ENCODE results near the gene FOXE3. TPM values are rescaled to one million over a fixed set of nuclear protein-coding genes. Genes with fewer than 3 reads are reported as not detected.

Gene FOXE3
- total RNA-seq, 1 donor from 2014 or later = not detected

DNA sequence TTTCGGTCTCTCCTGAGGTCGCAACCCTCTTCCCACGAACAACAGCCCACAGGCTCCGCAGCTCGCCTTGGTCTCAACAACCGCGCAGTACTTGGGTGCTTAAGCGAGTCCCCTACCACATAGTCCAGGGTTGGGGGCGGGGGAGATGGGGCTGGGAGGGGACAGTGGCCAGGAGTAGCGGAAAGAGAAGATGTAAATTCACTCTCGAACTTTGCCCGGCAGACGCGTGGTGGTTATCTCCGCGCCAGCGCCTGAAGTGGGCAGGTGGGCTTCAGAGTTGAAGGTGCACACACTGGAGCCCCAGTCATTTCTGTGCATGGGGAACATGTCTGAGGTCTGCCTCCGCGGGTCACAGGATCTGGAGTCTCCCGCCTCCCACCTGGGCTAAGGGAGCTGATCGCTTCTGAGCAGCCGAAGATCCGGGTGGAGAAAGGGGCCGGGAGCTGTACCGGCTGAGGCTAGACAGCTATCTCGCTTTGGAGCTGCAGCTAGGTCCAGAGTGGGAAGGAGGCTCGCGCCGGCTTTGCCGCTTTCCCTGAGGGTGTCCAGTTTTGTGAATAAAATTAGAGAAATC lies 17.5 kb downstream of the FOXE3 start:
- no peak for DNase-seq (ENCODE audit: extremely low read depth, low read depth, low spot score)

DNA sequence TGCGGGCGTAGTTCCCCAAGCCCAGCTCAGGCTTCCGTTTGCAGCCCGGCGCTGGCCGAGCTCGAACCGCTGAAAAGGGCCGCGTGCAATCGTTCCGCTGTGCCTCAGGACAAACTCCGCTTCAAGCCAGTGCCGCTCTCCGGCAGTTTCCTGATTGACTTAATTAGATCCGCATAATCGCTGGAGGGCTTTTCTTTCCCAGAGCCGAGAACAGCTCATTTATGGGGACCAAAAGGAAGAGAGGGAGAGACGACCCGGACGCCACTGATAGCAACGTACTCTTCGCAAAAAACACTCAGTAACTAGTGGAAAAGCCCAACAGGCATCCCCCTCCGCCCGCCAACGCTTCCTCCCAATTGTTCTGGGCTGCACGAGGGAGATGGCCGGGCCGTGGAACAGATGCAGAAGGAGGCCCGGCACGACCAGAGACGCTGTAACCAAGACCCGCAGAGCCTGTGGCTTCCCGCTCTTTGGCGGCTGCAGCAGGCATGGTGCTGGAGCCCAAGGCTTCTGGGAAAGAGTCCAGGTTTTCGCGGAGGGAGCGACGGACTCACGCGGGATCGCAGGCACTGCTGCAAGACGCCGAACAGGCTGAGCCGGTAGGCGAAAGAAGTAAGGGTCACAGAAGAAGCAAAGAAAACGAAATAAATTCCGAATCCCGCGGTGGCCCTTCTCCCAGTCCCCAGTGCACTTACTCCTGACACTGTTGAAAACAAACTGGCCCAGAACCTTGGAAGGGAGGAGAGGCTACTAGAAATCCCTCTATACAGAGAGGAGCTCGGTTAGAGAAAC lies 18.2 kb downstream of the FOXE3 start:
- DNase-seq (ENCODE audit: extremely low read depth, low read depth, low spot score) = no peak

DNA sequence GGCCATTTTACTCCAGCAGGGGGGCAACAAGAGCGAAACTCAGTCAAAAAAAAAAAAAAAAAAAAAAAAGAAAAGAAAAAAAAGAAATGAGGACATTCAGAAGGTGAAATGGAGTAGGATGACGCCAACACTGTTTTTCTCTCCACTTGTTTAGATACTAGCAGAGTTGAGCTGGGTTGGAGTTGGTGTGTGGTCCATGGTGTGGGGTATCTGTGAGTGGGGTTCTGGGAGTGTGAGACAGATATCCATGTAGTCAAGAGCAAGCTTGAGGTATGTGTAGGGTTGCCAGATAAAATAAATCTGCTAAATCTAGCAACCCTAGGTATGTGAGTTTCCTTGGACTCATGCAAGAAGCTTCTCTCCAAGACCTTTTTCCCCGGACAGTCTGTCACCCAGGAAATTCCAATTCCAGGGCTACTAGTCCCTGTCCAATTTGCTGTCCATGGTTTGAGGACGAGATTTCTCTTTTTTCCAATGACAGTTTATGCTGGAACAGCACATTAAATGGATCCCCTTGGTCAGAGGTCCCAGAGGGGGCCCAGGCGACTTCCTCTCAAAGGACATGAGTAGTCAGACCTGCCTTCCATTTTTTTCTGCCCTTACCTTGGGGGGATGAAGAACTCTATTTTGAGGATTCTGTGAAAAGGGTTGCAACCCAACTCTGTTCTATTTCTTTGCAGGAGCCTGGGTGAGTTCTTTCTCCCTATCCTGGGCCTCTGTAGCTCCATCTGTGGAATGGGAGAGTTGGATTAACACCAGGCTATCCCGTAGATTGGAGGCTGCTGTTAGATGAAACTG lies 19.6 kb downstream of the FOXE3 start:
- no peak for DNase-seq (ENCODE audit: extremely low read depth, low read depth, low spot score)

DNA sequence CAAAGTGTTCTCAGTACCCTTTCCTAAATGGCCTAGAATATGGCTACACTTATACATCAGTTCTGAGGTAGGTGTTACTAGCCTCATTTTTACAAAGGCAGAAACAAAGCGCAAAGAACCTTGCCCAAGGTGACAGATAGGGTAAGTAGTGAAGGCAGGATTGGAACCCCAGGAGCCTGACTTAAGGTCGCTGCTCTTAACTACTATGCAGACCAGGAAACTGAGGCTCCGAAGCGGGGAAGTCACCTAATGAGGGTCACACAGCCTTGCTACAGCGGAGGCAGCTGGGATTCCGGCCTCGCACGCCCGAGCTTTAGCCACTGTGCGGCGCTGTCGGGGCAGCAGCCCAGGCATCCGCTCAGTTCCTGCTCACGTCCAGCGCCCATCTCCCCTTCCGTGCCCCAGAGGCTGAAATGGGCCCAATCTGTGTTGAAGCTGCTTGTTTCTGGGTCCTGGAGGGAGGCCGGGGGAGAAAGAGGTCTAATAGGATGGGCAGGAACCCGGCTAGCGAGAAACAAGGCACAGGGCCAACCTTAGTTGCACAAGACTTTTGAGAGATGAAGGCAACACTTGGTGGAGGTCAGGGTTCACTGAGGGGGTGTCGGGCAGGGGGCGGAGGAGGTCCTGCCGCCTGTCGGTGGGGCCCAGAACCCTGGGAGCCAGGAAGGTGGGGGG lies 20.4 kb downstream of the FOXE3 start:
- DNase-seq (ENCODE audit: extremely low read depth, low read depth, low spot score) = peak; percentile 29

DNA sequence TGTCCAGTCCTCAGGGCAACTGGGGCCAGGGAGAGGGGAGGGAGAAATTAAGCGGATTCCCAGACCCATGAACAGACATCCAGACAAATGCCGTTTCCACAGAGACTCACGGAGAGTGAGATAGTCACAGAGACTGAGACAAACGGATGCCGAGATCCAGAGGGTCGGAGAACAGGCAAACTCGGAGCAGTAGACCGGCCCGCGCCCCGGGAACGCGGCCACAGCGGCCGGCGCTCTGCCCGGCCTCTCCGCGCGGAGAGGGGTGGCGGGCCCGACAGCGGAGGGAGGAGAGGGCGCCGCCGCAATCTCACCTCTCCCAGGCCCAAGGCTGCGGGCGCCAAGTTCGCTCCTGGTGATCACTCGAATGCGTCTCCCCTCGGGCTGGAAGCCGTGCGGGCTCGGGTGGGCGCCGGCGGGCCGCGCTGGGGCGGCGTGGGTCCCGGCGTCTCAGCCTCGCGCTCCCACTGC lies 20.9 kb downstream of the FOXE3 start:
- no peak for DNase-seq (ENCODE audit: extremely low read depth, low read depth, low spot score)

DNA sequence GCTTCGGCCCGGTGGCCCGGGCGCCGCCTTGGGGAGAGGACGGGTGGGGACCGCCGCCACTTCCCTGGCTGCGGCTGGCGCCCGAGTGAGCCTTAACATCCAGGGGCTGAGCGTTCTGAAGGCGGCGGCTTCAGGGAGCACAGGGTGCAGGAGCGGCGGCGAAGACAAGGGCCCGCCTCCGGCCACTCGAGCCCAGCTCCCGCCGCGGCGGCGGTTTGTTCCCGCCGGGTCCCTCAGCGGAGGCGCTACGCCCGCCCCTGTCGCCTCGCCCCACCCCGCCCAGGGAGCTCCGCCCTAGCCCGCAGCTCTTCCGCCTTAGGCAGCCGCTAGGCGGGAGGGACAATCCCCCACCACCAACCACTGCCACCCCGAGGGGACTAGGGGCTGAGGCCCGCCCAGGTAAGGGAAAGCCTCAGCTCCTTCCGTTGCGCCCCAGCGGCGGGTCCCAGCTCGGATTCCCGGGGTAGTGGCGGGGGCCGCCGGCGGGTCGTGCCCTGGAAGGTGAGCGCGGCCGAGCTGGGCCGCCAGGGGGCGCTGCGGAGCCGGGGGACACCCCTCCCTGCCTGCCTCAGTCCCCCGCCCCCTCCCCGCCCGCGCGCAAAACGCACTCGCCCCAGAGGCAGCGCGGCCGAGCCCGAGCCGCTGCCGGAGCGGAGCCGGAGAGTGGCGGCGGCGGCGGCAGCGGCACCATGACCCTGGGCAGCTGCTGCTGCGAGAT lies 21.5 kb downstream of the FOXE3 start, which contains the start of gene FOXD2:
Gene FOXD2, plus strand, starts transcription at position 598 of the 718 bp plus-strand sequence. Its CDS starts 92 bp downstream, at position 690.
- DNase-seq (ENCODE audit: extremely low read depth, low read depth, low spot score) = no peak

DNA sequence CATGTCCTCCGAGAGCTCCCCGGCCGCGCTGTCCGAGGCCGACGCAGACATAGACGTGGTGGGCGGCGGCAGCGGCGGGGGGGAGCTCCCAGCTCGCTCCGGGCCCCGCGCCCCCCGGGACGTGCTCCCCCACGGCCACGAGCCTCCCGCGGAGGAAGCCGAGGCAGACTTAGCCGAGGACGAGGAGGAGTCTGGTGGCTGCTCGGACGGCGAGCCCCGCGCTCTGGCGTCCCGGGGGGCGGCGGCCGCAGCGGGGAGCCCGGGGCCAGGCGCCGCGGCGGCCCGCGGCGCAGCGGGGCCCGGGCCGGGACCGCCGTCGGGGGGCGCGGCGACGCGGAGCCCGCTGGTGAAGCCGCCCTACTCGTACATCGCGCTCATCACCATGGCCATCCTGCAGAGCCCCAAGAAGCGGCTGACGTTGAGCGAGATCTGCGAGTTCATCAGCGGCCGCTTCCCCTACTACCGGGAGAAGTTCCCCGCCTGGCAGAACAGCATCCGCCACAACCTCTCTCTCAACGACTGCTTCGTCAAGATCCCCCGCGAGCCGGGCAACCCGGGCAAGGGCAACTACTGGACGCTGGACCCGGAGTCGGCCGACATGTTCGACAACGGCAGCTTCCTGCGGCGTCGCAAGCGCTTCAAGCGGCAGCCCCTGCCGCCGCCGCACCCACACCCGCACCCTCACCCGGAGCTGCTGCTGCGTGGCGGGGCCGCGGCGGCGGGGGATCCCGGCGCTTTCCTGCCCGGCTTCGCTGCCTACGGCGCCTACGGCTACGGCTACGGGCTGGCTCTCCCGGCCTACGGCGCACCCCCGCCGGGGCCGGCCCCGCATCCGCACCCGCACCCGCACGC lies 22.3 kb downstream of the FOXE3 start:
- DNase-seq (ENCODE audit: extremely low read depth, low read depth, low spot score) = no peak

DNA sequence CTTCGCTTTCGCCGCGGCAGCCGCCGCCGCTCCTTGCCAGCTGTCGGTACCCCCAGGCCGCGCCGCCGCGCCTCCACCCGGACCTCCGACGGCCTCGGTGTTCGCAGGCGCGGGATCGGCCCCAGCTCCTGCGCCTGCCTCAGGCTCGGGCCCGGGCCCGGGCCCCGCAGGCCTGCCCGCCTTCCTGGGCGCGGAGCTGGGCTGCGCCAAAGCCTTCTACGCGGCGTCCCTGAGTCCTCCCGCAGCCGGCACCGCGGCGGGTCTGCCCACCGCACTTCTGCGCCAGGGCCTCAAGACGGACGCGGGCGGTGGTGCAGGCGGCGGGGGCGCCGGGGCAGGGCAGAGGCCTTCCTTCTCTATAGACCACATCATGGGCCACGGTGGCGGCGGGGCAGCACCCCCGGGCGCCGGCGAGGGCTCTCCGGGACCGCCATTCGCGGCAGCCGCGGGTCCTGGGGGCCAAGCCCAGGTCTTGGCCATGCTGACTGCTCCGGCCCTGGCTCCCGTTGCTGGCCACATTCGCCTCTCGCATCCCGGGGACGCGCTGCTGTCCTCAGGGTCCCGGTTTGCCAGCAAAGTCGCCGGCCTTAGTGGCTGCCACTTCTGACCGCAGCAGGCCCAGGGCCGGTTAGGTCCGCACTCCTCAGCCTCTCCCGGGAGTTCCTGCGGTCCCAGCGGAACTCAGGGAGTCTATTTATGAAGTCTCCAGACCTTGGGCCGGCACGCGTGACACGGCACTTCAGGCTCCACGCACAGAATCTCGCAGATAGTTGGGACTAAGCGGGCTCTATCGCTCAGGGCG lies 23.1 kb downstream of the FOXE3 start:
- DNase-seq (ENCODE audit: extremely low read depth, low read depth, low spot score) = no peak

DNA sequence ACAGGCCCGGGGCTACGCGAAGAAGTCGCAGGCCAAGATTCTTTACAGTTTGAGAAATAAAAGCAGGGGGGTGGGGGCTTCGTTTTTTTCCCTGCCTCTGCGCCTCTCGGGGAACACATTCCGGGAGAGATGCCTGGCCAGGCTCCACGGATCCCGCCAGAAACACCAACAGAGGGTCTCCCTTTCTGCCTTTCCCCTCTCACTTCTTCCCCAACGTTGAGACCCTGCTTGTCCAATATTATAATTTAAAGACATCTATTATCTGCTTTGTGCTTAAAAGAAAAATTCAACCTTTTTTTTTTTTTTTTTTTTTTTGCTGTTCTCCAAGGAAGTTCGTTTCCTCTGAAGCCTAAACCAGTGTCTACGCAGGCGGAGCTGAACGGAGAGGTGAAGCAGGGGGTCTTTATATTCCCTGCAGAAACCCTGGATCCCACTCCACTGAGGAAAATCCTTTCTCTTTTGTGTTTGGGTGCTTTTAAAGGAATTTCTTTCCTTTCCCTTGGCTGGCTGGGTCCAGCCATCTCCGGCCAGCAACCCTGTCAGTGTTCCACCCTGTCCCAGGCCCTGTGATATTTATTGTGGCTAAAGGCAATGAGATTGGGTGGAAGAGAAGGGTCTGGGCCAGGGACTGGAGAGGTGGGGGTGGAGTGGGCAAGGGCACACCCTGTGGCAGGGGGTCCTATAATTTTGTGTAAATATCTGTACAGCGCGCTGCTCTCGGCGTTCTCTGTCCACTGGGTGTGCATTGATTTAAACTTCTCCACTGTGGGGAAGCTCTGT lies 23.9 kb downstream of the FOXE3 start:
- DNase-seq (ENCODE audit: extremely low read depth, low read depth, low spot score) = no peak

DNA sequence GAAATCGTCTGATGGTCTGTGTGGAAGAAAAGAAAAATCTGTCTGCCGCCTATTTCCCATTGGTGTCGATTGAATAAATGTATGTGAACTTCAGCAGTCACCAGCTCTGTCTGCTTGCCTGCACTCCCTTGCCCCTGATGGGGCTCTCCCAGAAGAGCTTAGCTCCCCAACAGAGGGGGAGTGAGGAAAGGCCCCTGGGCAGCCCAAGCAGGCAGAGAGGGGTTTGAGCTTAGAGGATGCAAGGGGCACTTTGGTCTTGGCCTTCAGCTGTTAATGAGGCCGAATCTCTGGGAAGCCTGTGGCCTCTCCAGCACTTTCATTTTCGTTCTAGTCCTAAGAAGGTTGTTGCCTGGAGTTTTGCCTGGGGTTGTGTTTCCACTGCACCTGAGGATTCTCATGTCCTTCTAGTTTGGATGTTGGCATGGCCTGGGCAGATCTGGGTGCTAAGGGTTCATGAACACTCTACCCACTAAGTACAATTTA lies 24.6 kb downstream of the FOXE3 start:
- DNase-seq (ENCODE audit: extremely low read depth, low read depth, low spot score) = no peak

DNA sequence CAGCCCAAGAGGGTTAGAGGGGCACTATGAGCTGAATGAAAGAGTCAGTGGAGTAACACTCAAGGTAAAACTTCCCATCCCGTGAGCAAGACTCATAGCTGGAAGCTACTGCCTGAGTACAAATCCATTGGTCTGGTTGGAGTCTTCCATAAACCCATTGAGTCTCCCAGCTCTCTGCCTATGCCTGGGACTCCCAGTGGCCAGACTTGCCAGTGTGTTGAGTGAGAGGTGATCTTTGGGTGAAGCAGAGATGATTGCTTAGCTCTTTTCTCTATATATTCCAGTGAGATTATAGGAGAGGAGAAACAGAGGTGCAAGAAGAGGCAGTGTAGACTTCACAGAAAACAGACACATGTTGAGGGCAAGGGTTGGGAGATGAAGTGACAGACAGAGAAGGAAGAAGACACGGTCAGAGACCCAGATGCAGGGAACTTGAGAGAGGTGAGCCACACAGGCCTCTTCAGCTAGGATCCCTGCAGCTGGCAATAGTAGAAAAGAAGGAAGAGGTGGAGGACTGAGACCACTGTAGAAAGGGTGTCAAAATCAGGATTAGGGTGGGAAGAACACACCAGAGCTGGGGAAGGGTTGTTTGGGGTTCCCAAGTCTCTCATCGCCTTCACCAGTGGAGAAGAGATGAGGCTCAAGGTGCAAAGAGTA lies 25.5 kb downstream of the FOXE3 start:
- DNase-seq (ENCODE audit: extremely low read depth, low read depth, low spot score) = no peak

DNA sequence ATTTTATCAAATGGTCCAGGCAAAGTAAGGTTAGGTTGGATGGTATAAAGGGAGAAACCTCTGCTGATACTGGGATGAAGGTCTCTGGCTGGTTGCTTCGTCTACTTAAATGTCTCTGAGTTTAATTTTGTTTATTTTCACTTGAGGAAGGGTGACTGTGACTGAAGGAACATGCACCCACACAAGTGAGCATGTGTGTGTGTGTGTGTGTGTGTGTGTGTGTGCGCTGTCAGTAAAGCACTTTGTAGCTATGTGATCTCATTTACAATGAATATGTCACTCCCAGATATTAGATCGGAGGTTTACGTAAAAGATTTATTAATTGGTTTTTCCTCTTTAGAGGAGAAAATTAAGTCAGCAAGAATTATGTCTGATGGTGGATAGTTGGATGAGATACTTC lies 26.1 kb downstream of the FOXE3 start:
- no peak for DNase-seq (ENCODE audit: extremely low read depth, low read depth, low spot score)

DNA sequence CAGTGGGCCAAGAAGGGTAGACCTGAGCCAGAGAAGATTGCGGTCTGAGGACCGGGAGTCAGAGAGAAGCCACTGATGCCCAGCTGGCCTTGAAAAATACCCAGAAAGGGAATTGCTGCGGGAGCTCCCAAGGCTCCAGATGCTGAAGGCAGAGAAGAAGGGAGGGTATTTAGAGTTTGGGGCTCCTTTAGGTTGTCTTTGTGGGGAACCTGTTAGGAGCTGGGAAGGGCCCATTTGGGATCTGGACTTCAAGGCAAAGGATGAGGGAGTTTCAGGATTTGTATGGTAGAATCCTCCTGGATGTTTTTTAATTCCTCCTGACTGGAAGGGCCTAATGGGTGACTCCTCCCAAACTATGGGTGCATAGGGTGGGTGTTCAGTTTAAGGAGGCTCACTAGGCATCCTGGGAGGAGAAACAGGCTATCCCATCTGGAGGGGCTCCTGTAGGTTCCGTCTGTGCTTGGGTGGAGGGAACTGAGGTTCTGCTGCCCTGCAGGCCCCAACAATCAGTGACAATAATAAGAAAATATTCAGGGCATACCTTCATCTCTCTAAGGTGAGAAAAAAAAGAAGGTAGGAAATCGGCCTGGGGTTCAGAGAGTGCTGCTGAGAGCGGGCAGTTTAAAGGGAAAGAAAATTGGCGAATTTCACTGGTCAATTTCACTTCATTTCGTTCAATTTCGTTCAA lies 26.9 kb downstream of the FOXE3 start:
- DNase-seq (ENCODE audit: extremely low read depth, low read depth, low spot score) = no peak

DNA sequence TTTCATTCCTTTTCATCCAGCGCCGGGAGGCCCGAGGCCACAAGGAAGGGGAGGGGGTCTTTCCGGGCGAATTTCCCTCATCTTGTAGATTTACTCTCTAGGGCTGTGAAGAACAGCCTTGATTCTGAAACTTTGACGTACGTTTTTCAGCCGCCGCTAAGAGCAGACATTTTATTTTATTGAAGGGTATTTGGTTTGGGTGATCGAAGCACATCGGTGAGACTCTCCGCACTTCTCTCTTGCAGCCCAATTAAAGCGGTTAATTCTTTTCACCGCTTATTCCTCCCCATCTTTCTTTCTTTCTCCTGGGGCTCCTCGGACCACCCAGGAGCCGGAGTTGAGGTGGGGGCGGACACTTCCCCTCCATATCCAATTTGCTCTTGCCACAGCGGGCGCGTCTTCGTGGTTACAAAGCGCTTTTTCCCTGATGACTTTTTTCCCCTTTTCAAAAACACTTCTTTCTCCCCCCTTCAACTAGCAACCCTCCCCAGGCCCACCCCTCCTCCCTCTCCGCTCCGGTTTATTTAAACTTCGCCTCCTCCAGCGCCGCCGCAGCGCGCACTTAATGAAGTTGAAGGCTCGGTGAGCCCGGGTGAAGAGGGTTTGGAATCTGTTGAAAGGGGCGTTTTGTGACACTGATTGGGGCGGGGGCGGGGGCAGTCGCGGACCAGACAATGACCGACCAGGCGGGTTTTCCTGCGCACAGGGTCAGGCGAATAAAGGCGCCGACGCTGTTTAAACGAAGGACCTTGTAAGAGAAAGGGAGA lies 27.6 kb downstream of the FOXE3 start:
- no peak for DNase-seq (ENCODE audit: extremely low read depth, low read depth, low spot score)

DNA sequence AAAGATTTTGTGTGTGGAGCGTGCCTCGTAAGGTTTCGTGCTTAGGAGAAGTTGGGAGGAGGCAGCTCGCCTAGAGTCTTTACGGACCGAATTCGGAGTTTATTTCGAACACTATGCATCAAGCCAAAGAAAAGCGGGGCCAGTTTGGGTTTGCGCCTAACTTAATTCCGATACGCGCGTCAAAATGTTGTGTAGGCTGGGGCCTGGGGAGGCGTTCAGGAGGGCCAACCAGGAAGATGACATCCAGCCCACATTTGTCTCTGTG lies 28.1 kb downstream of the FOXE3 start:
- no peak for DNase-seq (ENCODE audit: extremely low read depth, low read depth, low spot score)
